Neural crest cell (in vitro differentiated cells): ENCODE results near the gene TMEM123. TPM values are rescaled to one million over a fixed set of nuclear protein-coding genes. Genes with fewer than 3 reads are reported as not detected.

Experiments used
- DNase-seq: peaks from one replicate; pipeline ENCODE4 v3.0.0; 2021; ENCODE audit warnings: low read depth, mixed read lengths, low spot score
- H3K27ac Mint-ChIP-seq: one replicate; pipeline ENCODE4 v1.8.0; 2021; ENCODE audit warnings: mild to moderate bottlenecking, mixed read lengths; ENCODE audit not compliant: unreplicated experiment
- H3K27me3 Mint-ChIP-seq: 2 replicates; pipeline ENCODE4 v1.8.0; 2021; ENCODE audit warnings: low read depth, mild to moderate bottlenecking, mixed read lengths
- H3K36me3 Mint-ChIP-seq: 2 replicates; pipeline ENCODE4 v1.8.0; 2021; ENCODE audit warnings: low read depth, mild to moderate bottlenecking, mixed read lengths
- H3K4me1 Mint-ChIP-seq: 2 replicates; pipeline ENCODE4 v1.8.0; 2021; ENCODE audit warnings: mixed read lengths
- H3K4me3 Mint-ChIP-seq: one replicate; pipeline ENCODE4 v1.8.0; 2021; ENCODE audit warnings: mild to moderate bottlenecking, mixed read lengths
- H3K9me3 Mint-ChIP-seq: 2 replicates; pipeline ENCODE4 v1.8.0; 2021; ENCODE audit warnings: mixed read lengths
- CTCF ChIP-seq: fragments of 200-600 bp; sonication (generic); conservative IDR thresholded peaks from 2 replicates; pipeline ENCODE4 v1.5.0; 2021; ENCODE audit warnings: antibody characterized with exemption, mild to moderate bottlenecking
- total RNA-seq: library from RNA; stranded (reverse); gene quantifications from 2 replicates; pipeline ENCODE4 v1.2.1, GENCODE V29; 2021

Gene TMEM123
- total RNA-seq, 1 donor from 2014 or later, result 153 TPM

GRCh38 chr11:102390667-102391465, 61.7 kb downstream of the TMEM123 start:
- H3K4me3 Mint-ChIP-seq, result no peak overlapping the region
- peaks cover 23% of the 10 kb centered on the region for H3K36me3 Mint-ChIP-seq
- no peaks in the 10 kb centered on the region for H3K9me3 Mint-ChIP-seq
- peak; percentile 46 for DNase-seq
- no peaks in the 10 kb centered on the region for H3K4me1 Mint-ChIP-seq
- H3K27me3 Mint-ChIP-seq, result no peaks in the 10 kb centered on the region
- TF ChIP-seq CTCF, result peak; percentile 82
- H3K27ac Mint-ChIP-seq, result no peak overlapping the region

- H3K27me3 Mint-ChIP-seq, result no peaks in the 10 kb centered on the region
- no peak overlapping the region for H3K27ac Mint-ChIP-seq
- peaks cover 27% of the 10 kb centered on the region for H3K36me3 Mint-ChIP-seq
- no peaks in the 10 kb centered on the region for H3K9me3 Mint-ChIP-seq
- no peak for TF ChIP-seq CTCF
- H3K4me1 Mint-ChIP-seq, result no peaks in the 10 kb centered on the region
- H3K4me3 Mint-ChIP-seq, result no peak overlapping the region
- no peak for DNase-seq
Measured at GRCh38 chr11:102389253-102389652, 63.3 kb downstream of the TMEM123 start.

GRCh38 chr11:102387043-102387781, 65.4 kb downstream of the TMEM123 start:
- no peak for TF ChIP-seq CTCF
- H3K4me3 Mint-ChIP-seq, result no peak overlapping the region
- no peaks in the 10 kb centered on the region for H3K4me1 Mint-ChIP-seq
- H3K27me3 Mint-ChIP-seq, result no peaks in the 10 kb centered on the region
- H3K36me3 Mint-ChIP-seq, result peaks cover 22% of the 10 kb centered on the region
- no peak overlapping the region for H3K27ac Mint-ChIP-seq
- H3K9me3 Mint-ChIP-seq, result no peaks in the 10 kb centered on the region
- no peak for DNase-seq

GRCh38 chr11:102386136-102386734, 66.3 kb downstream of the TMEM123 start:
- no peak for TF ChIP-seq CTCF
- Mint-ChIP-seq H3K27me3 (no peaks in the 10 kb centered on the region), H3K4me1 (no peaks in the 10 kb centered on the region), H3K9me3 (no peaks in the 10 kb centered on the region), H3K4me3 (no peak overlapping the region), H3K36me3 (peaks cover 27% of the 10 kb centered on the region), H3K27ac (no peak overlapping the region)
- DNase-seq, result no peak

- DNase-seq, result no peak
- Mint-ChIP-seq H3K4me3 (no peak overlapping the region), H3K27ac (peak overlapping the region; percentile 70), H3K9me3 (no peaks in the 10 kb centered on the region), H3K36me3 (peaks cover 25% of the 10 kb centered on the region), H3K27me3 (no peaks in the 10 kb centered on the region), H3K4me1 (no peaks in the 10 kb centered on the region)
- no peak for TF ChIP-seq CTCF
Measured at GRCh38 chr11:102385085-102386007, 67.2 kb downstream of the TMEM123 start.
